Choroid plexus epithelial cell (primary cell): ENCODE results near the gene SERTAD2.

ENCODE experiments used
- DNase-seq: peaks from one replicate; pipeline ENCODE4 v3.0.0-alpha.2; 2010; ENCODE audit warnings: low read depth
- H3K4me3 ChIP-seq: 2 replicates; pipeline ENCODE4 v1.5.1; 2011; ENCODE audit warnings: low read depth, mild to moderate bottlenecking, control low read depth, low read length, moderate library complexity
- CTCF ChIP-seq: conservative IDR thresholded peaks from 2 replicates; pipeline ENCODE4 v1.5.1; 2011; ENCODE audit warnings: low read depth, mild to moderate bottlenecking, control low read depth, inconsistent platforms, low read length, moderate library complexity

SERTAD2 gene

GRCh38 chr2:64681479-64681967 is 27.8 kb upstream of the SERTAD2 start:
- no peak overlapping the region for H3K4me3 ChIP-seq
- TF ChIP-seq CTCF = no peak
- no peak for DNase-seq

GRCh38 chr2:64679673-64680425 is 26.1 kb upstream of the SERTAD2 start:
- H3K4me3 ChIP-seq = no peak overlapping the region
- TF ChIP-seq CTCF = no peak
- no peak for DNase-seq

- no peak for DNase-seq
- H3K4me3 ChIP-seq = no peak overlapping the region
- no peak for TF ChIP-seq CTCF
Observed at GRCh38 chr2:64678771-64679590, 25.3 kb upstream of the SERTAD2 start.

GRCh38 chr2:64677530-64677929 is 23.8 kb upstream of the SERTAD2 start:
- no peak for TF ChIP-seq CTCF
- DNase-seq = no peak
- no peak overlapping the region for H3K4me3 ChIP-seq

GRCh38 chr2:64675860-64676259 is 22.1 kb upstream of the SERTAD2 start:
- no peak overlapping the region for H3K4me3 ChIP-seq
- no peak for TF ChIP-seq CTCF
- DNase-seq = no peak

- DNase-seq = no peak
- H3K4me3 ChIP-seq = no peak overlapping the region
- no peak for TF ChIP-seq CTCF
Observed at GRCh38 chr2:64672708-64673107, 19.0 kb upstream of the SERTAD2 start.
